CD4-positive, alpha-beta T cell (primary cell): ENCODE measurements around the gene IGF2BP2. TPM values are rescaled to one million over a fixed set of nuclear protein-coding genes. Genes with fewer than 3 reads are reported as not detected.

Experiments used
- ATAC-seq: fragments of 200-7000 bp; cut with Tn5 transposase; one replicate; pipeline ENCODE4 v1.10.0; 2022; ENCODE audit warnings: mild to moderate bottlenecking; ENCODE audit not compliant: poor library complexity
- CTCF ChIA-PET: fragments of 350-600 bp; sonication (Branson Sonifier 250); formaldehyde crosslinking; loops from one replicate; lab custom pipeline; 2021; ENCODE audit warnings: antibody characterized with exemption, inconsistent platforms; lab: Charles Lee
- POLR2A ChIA-PET: fragments of 350-600 bp; sonication (Branson Sonifier 250); formaldehyde crosslinking; loops from one replicate; lab custom pipeline; 2021; ENCODE audit warnings: antibody characterized with exemption, inconsistent platforms; lab: Charles Lee
- DNase-seq, 14 experiments: peaks; one replicate each; pipeline ENCODE4 v3.0.0-alpha.2; 2013 to 2020; ENCODE audit warnings: mixed read lengths in 2 of 14
- H3K27ac ChIP-seq, 2 donors: one replicate each; pipeline versions ENCODE4 v1.5.1 to v1.7.0; 2013; ENCODE audit warnings: low read length in 2 of 2, low read depth in 1 of 2, mild to moderate bottlenecking in 1 of 2
- H3K27me3 ChIP-seq, 2 experiments: 1 replicate in 1 of 2; 2 replicates in 1 of 2; pipeline versions ENCODE4 v1.6.1 to v1.7.0; 2013; ENCODE audit warnings: low read length in 2 of 2, control low read depth in 1 of 2, mild to moderate bottlenecking in 1 of 2, moderate library complexity in 1 of 2; ENCODE audit not compliant: insufficient read depth in 2 of 2, control insufficient read depth in 1 of 2
- H3K36me3 ChIP-seq: one replicate; pipeline ENCODE4 v1.6.1; 2013; ENCODE audit warnings: low read length, control low read depth; ENCODE audit not compliant: insufficient read depth
- H3K4me1 ChIP-seq: one replicate; pipeline ENCODE4 v1.6.1; 2013; ENCODE audit warnings: low read length, control low read depth; ENCODE audit not compliant: insufficient read depth
- H3K4me3 ChIP-seq: one replicate; pipeline ENCODE4 v1.5.1; 2013; ENCODE audit warnings: mild to moderate bottlenecking, low read length, moderate library complexity
- H3K9me3 ChIP-seq, 2 experiments: 1 replicate in 1 of 2; 2 replicates in 1 of 2; pipeline versions ENCODE4 v1.6.1 to v1.7.0; 2013; ENCODE audit warnings: low read length in 2 of 2, mild to moderate bottlenecking in 2 of 2, control low read depth in 1 of 2, moderate library complexity in 1 of 2; ENCODE audit not compliant: control insufficient read depth in 1 of 2, insufficient read depth in 1 of 2
- H3K27ac Mint-ChIP-seq: one replicate; pipeline ENCODE4 v1.8.0; 2020; ENCODE audit warnings: mixed read lengths
- H3K27me3 Mint-ChIP-seq: one replicate; pipeline ENCODE4 v1.8.0; 2021; ENCODE audit warnings: mixed read lengths
- H3K36me3 Mint-ChIP-seq: one replicate; pipeline ENCODE4 v1.8.0; 2021; ENCODE audit warnings: low read depth, mixed read lengths
- H3K4me1 Mint-ChIP-seq: one replicate; pipeline ENCODE4 v1.8.0; 2021; ENCODE audit warnings: low read depth, mixed read lengths
- H3K4me3 Mint-ChIP-seq: one replicate; pipeline ENCODE4 v1.8.0; 2020; ENCODE audit warnings: mild to moderate bottlenecking, mixed read lengths
- H3K9me3 Mint-ChIP-seq: one replicate; pipeline ENCODE4 v1.8.0; 2020; ENCODE audit warnings: mixed read lengths
- CTCF ChIP-seq: fragments of 200-600 bp; IDR thresholded peaks from one replicate; pipeline ENCODE4 v1.8.0; 2022; ENCODE audit warnings: antibody characterized with exemption, mild to moderate bottlenecking
- intact Hi-C, 2 experiments: fragments of 100-400 bp; cut with DNase I in 1 of 2; cut with micrococcal nuclease in 1 of 2; formaldehyde crosslinking; loops; one replicate each; pipeline versions ENCODE4 v1.15.1 to v1.9.0; 2023 to 2025; cut with DNase I, micrococcal nuclease
- total RNA-seq, 174 experiments: library from RNA in 2 of 174; stranded (reverse) in 2 of 174; gene quantifications; one replicate each; pipeline ENCODE4 v1.2.3 and lab custom pipeline; 2021 to 2026

Gene IGF2BP2
- total RNA-seq, 2 experiments from 2014 or later: 0.25 to 0.50 TPM

DNA sequence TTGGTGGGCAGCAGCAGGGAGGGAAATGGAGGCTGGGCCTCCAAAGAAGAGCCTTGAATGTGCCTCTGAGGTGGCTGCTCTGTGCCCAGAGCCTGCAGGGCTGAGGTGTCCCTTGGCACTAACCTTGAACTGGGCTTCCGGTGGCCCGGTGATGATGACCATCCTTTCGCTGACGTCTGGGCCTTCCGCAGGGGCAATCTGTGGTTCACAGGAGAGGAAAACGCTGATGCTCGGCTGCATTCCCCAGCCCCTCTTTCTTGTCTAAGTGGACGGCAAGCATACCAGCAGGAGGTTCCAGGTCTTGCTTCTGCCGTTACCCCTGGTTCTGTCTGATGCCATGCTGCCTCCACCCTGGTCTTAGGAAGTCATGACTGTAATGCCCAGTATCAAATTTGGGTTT, 172.9 kb downstream of the IGF2BP2 start:
- Mint-ChIP-seq H3K36me3 (no peaks in the 10 kb centered on the region), H3K9me3 (no peaks in the 10 kb centered on the region), H3K4me1 (no peaks in the 10 kb centered on the region), H3K27ac (no peak overlapping the region), H3K4me3 (no peak overlapping the region), H3K27me3 (peaks cover 7% of the 10 kb centered on the region)
- POLR2A ChIA-PET: no interaction called here
- H3K4me1 ChIP-seq: no peaks in the 10 kb centered on the region
- CTCF ChIA-PET: no interaction called here
- no peaks in the 10 kb centered on the region for H3K27me3 ChIP-seq
- no peak for TF ChIP-seq CTCF
- DNase-seq: no peak
- intact Hi-C loops: no loop called here
- H3K9me3 ChIP-seq: no peaks in the 10 kb centered on the region
- H3K4me3 ChIP-seq: no peak overlapping the region
- no peak overlapping the region for H3K27ac ChIP-seq
- no peak for ATAC-seq
- H3K36me3 ChIP-seq: no peaks in the 10 kb centered on the region

DNA sequence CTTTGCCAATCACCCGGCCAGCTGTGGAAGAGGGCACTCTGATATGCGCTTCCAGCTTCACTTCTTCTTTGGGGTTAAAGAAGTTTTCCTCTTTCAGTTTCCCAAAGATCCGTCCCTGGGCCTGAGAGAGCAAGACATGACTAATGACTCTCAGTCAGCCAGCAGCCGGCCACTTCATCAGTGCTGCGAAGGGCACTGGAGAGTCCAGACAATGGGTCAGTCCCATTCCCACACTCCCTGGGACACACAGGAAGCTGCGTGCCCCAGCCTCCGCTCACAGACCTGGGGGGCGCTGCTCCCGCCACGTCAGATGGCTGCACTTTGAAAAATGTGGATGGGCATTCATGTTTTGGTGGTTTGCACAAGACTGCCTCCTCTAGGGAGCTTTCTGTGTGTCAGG, 175.4 kb downstream of the IGF2BP2 start:
- H3K4me3 Mint-ChIP-seq: no peak overlapping the region
- POLR2A ChIA-PET: no interaction called here
- intact Hi-C loops: no loop called here
- ATAC-seq (no peak), DNase-seq (no peak)
- CTCF ChIA-PET: no interaction called here
- Histone ChIP-seq H3K36me3 (no peaks in the 10 kb centered on the region), H3K4me1 (no peaks in the 10 kb centered on the region), H3K9me3 (no peaks in the 10 kb centered on the region), H3K27me3 (no peaks in the 10 kb centered on the region), H3K4me3 (no peak overlapping the region), H3K27ac (no peak overlapping the region)
- TF ChIP-seq CTCF: no peak
- no peak overlapping the region for H3K27ac Mint-ChIP-seq
- no peaks in the 10 kb centered on the region for H3K36me3 Mint-ChIP-seq
- peaks cover 14% of the 10 kb centered on the region for H3K27me3 Mint-ChIP-seq
- H3K9me3 Mint-ChIP-seq: no peaks in the 10 kb centered on the region
- H3K4me1 Mint-ChIP-seq: no peaks in the 10 kb centered on the region

DNA sequence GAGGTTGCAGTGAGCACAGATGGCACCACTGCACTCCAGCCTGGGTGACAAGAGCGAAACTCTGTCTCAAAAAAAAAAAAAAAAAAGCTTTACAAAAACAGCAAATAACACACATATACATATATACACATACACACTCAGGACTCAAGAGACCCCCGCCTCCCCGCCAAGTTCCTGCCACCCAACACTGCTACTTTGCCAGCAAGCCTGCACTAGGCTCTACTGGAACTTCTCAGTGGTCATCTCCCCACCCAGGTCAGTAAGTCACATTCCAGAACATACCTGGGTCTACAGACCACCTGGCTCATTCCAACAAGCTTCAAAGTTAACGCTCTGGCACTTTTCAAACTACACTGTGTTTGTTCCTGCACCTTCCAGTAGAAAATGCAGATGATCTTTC, 176.4 kb downstream of the IGF2BP2 start:
- Histone ChIP-seq H3K4me1 (no peaks in the 10 kb centered on the region), H3K9me3 (no peaks in the 10 kb centered on the region), H3K27me3 (no peaks in the 10 kb centered on the region), H3K27ac (no peak overlapping the region), H3K36me3 (no peaks in the 10 kb centered on the region), H3K4me3 (no peak overlapping the region)
- no peak for DNase-seq
- H3K27me3 Mint-ChIP-seq: peaks cover 14% of the 10 kb centered on the region
- no peak overlapping the region for H3K4me3 Mint-ChIP-seq
- CTCF ChIA-PET: no interaction called here
- intact Hi-C loops: no loop called here
- H3K9me3 Mint-ChIP-seq: no peaks in the 10 kb centered on the region
- ATAC-seq: no peak
- no peak for TF ChIP-seq CTCF
- no peaks in the 10 kb centered on the region for H3K36me3 Mint-ChIP-seq
- no peak overlapping the region for H3K27ac Mint-ChIP-seq
- no peaks in the 10 kb centered on the region for H3K4me1 Mint-ChIP-seq
- POLR2A ChIA-PET: no interaction called here
